ENCODE measurements around the gene ARMC10.
"Not testable (repeated sequence)": the region's sequence is repeated elsewhere in the genome, so short reads cannot be mapped to it uniquely, and the experiment has no call there.

Gene ARMC10

GRCh38 chr7:103076764-103077163 is 1.8 kb downstream of the ARMC10 start:
- peaks cover 47% of the 10 kb centered on the region for H3K79me2 ChIP-seq (ENCODE audit: insufficient read depth, low read depth)
- no peak overlapping the region for H3K27ac ChIP-seq
- no peaks in the 10 kb centered on the region for H3K36me3 ChIP-seq (ENCODE audit: insufficient read depth)
- H3K4me1 ChIP-seq (ENCODE audit: low read depth, poor library complexity, severe bottlenecking) = peaks cover 24% of the 10 kb centered on the region
- TF ChIP-seq CTCF (conservative IDR thresholded peaks at IDR 0.05; ENCODE audit: low read depth, low read length) = no peak
- H3K27me3 ChIP-seq (ENCODE audit: insufficient read depth, low read depth) = no peaks in the 10 kb centered on the region
- H3K4me3 ChIP-seq (IDR thresholded peaks at IDR 0.05; ENCODE audit: insufficient read depth, low read depth, low read length) = no peak overlapping the region
- no peaks in the 10 kb centered on the region for H4K20me1 ChIP-seq (ENCODE audit: insufficient read depth)
- peak overlapping the region; percentile 84; the same call in 1 of the 2 replicates for H3K4me2 ChIP-seq
- no peak overlapping the region for H2AFZ ChIP-seq (ENCODE audit: low read depth)
- no peak overlapping the region for H3K9ac ChIP-seq

- no peak for TF ChIP-seq CTCF (conservative IDR thresholded peaks at IDR 0.05; ENCODE audit: low read depth, low read length)
- Histone ChIP-seq H3K36me3 (ENCODE audit: insufficient read depth) (no peaks in the 10 kb centered on the region), H3K4me2 (no peak overlapping the region; the same call in 1 of the 2 replicates), H3K9ac (no peak overlapping the region), H3K27ac (no peak overlapping the region), H3K4me3 (IDR thresholded peaks at IDR 0.05; ENCODE audit: insufficient read depth, low read depth, low read length) (no peak overlapping the region), H3K4me1 (ENCODE audit: low read depth, poor library complexity, severe bottlenecking) (peaks cover 24% of the 10 kb centered on the region), H3K27me3 (ENCODE audit: insufficient read depth, low read depth) (no peaks in the 10 kb centered on the region), H3K79me2 (ENCODE audit: insufficient read depth, low read depth) (peaks cover 48% of the 10 kb centered on the region), H4K20me1 (ENCODE audit: insufficient read depth) (no peaks in the 10 kb centered on the region), H2AFZ (ENCODE audit: low read depth) (no peak overlapping the region)
Measured at GRCh38 chr7:103077318-103077717, 2.4 kb downstream of the ARMC10 start.

GRCh38 chr7:103078226-103078625 is 3.3 kb downstream of the ARMC10 start:
- H3K36me3 ChIP-seq (ENCODE audit: insufficient read depth); H4K20me1 ChIP-seq (ENCODE audit: insufficient read depth); H3K27me3 ChIP-seq (ENCODE audit: insufficient read depth, low read depth); H3K27ac ChIP-seq; H3K4me3 ChIP-seq (IDR thresholded peaks at IDR 0.05; ENCODE audit: insufficient read depth, low read depth, low read length); H3K9ac ChIP-seq; H2AFZ ChIP-seq (ENCODE audit: low read depth); H3K4me2 ChIP-seq: not testable (repeated sequence)
- Histone ChIP-seq H3K79me2 (ENCODE audit: insufficient read depth, low read depth) (peaks cover 48% of the 10 kb centered on the region), H3K4me1 (ENCODE audit: low read depth, poor library complexity, severe bottlenecking) (peaks cover 24% of the 10 kb centered on the region)

GRCh38 chr7:103079836-103080235 is 4.9 kb downstream of the ARMC10 start:
- Histone ChIP-seq H3K9ac (no peak overlapping the region), H4K20me1 (ENCODE audit: insufficient read depth) (no peaks in the 10 kb centered on the region), H3K36me3 (ENCODE audit: insufficient read depth) (no peaks in the 10 kb centered on the region), H2AFZ (ENCODE audit: low read depth) (no peak overlapping the region), H3K4me2 (no peak overlapping the region), H3K4me1 (ENCODE audit: low read depth, poor library complexity, severe bottlenecking) (peaks cover 17% of the 10 kb centered on the region), H3K4me3 (IDR thresholded peaks at IDR 0.05; ENCODE audit: insufficient read depth, low read depth, low read length) (no peak overlapping the region), H3K79me2 (ENCODE audit: insufficient read depth, low read depth) (peaks cover 48% of the 10 kb centered on the region), H3K27me3 (ENCODE audit: insufficient read depth, low read depth) (no peaks in the 10 kb centered on the region), H3K27ac (no peak overlapping the region)
- no peak for TF ChIP-seq CTCF (conservative IDR thresholded peaks at IDR 0.05; ENCODE audit: low read depth, low read length)

GRCh38 chr7:103080923-103081322 is 6.0 kb downstream of the ARMC10 start:
- H3K4me3 ChIP-seq (IDR thresholded peaks at IDR 0.05; ENCODE audit: insufficient read depth, low read depth, low read length) = no peak overlapping the region
- no peak overlapping the region for H3K27ac ChIP-seq
- no peaks in the 10 kb centered on the region for H3K27me3 ChIP-seq (ENCODE audit: insufficient read depth, low read depth)
- H3K79me2 ChIP-seq (ENCODE audit: insufficient read depth, low read depth) = peaks cover 43% of the 10 kb centered on the region
- H3K36me3 ChIP-seq (ENCODE audit: insufficient read depth) = no peaks in the 10 kb centered on the region; the same call in 1 of the 2 replicates
- H3K9ac ChIP-seq = no peak overlapping the region
- TF ChIP-seq CTCF (conservative IDR thresholded peaks at IDR 0.05; ENCODE audit: low read depth, low read length) = no peak
- H3K4me2 ChIP-seq = no peak overlapping the region
- peaks cover 16% of the 10 kb centered on the region for H3K4me1 ChIP-seq (ENCODE audit: low read depth, poor library complexity, severe bottlenecking)
- no peaks in the 10 kb centered on the region for H4K20me1 ChIP-seq (ENCODE audit: insufficient read depth)
- H2AFZ ChIP-seq (ENCODE audit: low read depth) = no peak overlapping the region
